ENCODE results near the gene PRSS57. TPM values are rescaled to one million over a fixed set of nuclear protein-coding genes. Genes with fewer than 3 reads are reported as not detected.
"Not testable (repeated sequence)": the region's sequence is repeated elsewhere in the genome, so short reads cannot be mapped to it uniquely, and the experiment has no call there.

The PRSS57 gene
- total RNA-seq: under 1 TPM in 1 of 4 donors, not detected in 3; 0.34 TPM

- intact Hi-C loops (cut with DNase I): no loop called here
- Histone ChIP-seq H3K36me3 (no peaks in the 10 kb centered on the region), H3K4me3 (no peak within 1 kb of the TSS), H3K9me3 (no peaks in the 10 kb centered on the region), H3K4me1 (no peaks in the 10 kb centered on the region), H3K27ac (replicated peaks in 1 of 4) (no peak within 1 kb of the TSS), H3K27me3 (peaks cover 0 to 33% (median 0%) of the 10 kb centered on the region in 4 donors)
- WGBS: 77% methylated on average over 26 of the region's 31 CpGs
- TF ChIP-seq POLR2AphosphoS5 (IDR thresholded peaks at IDR 0.05) (no peak), EP300 (IDR thresholded peaks at IDR 0.05) (no peak), POLR2A (IDR thresholded peaks at IDR 0.05; ENCODE audit: low read depth) (no peak)
- TF ChIP-seq, protein P1, sequence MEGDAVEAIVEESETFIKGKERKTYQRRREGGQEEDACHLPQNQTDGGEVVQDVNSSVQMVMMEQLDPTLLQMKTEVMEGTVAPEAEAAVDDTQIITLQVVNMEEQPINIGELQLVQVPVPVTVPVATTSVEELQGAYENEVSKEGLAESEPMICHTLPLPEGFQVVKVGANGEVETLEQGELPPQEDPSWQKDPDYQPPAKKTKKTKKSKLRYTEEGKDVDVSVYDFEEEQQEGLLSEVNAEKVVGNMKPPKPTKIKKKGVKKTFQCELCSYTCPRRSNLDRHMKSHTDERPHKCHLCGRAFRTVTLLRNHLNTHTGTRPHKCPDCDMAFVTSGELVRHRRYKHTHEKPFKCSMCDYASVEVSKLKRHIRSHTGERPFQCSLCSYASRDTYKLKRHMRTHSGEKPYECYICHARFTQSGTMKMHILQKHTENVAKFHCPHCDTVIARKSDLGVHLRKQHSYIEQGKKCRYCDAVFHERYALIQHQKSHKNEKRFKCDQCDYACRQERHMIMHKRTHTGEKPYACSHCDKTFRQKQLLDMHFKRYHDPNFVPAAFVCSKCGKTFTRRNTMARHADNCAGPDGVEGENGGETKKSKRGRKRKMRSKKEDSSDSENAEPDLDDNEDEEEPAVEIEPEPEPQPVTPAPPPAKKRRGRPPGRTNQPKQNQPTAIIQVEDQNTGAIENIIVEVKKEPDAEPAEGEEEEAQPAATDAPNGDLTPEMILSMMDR (IDR thresholded peaks at IDR 0.05): no peak
- no peak for DNase-seq (ENCODE audit: extremely low spot score)
Observed at GRCh38 chr19:695352-695949, at the start of gene PRSS57. TSS of gene PRSS57 (minus strand) at chr19:695452. CDS start at chr19:695430, 22 bp downstream.

DNA sequence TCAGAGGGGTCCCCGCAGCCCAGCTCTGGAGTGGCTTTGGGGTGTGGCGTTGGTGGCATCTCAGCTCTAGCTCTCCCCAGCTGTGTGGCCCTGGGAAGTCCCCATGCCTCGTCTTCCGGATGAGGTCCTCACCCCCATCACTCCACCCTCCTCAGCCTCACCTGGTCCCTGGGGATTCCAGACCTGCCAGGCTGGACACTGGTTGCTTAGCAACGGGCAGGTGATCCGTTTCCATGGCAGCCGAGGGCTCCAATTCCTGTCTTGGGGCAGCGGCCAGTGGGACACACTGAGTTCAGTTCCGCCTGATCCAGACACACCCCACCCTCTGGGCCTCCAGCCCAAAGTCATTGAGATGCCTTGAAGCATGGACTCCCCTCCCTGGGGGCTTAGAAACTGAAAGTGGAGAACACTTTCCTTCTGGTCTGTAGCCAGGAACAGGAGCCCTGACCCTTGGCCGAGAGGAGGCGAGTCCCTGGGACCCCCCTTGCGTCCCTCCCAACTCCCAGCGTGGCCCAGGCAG lies 48.0 kb upstream of the PRSS57 start:
- H3K4me1 ChIP-seq: no peaks in the 10 kb centered on the region
- no peak for TF ChIP-seq POLR2AphosphoS5 (IDR thresholded peaks at IDR 0.05)
- no peak for TF ChIP-seq POLR2A (IDR thresholded peaks at IDR 0.05; ENCODE audit: low read depth)
- TF ChIP-seq, protein P1 (IDR thresholded peaks at IDR 0.05): no peak
- no peak for TF ChIP-seq EP300 (IDR thresholded peaks at IDR 0.05)
- intact Hi-C loops (cut with DNase I): no loop called here
- peaks cover 0 to 23% (median 22%) of the 10 kb centered on the region in 4 donors for H3K9me3 ChIP-seq
- H3K27me3 ChIP-seq: peaks cover 0 to 11% (median 0%) of the 10 kb centered on the region in 4 donors
- H3K27ac ChIP-seq (replicated peaks in 1 of 4): no peak overlapping the region
- H3K4me3 ChIP-seq: no peak overlapping the region
- no peak for DNase-seq (ENCODE audit: extremely low spot score)
- WGBS: 63% methylated on average over 12 of the region's 13 CpGs
- H3K36me3 ChIP-seq: peaks cover 7 to 47% (median 40%) of the 10 kb centered on the region in 4 donors

GRCh38 chr19:742540-743075 lies 47.4 kb upstream of the PRSS57 start:
- Histone ChIP-seq H3K36me3 (peaks cover 7 to 42% (median 35%) of the 10 kb centered on the region in 4 donors), H3K9me3 (peaks cover 0 to 17% (median 15%) of the 10 kb centered on the region in 4 donors), H3K27me3 (peaks cover 0 to 6% (median 0%) of the 10 kb centered on the region in 4 donors), H3K4me1 (peaks cover 0 to 3% (median 0%) of the 10 kb centered on the region in 4 donors), H3K4me3 (no peak overlapping the region), H3K27ac (replicated peaks in 1 of 4) (no peak overlapping the region)
- no peak for DNase-seq (ENCODE audit: extremely low spot score)
- 96% methylated on average over 13 of the region's 24 CpGs for WGBS
- TF ChIP-seq POLR2AphosphoS5 (IDR thresholded peaks at IDR 0.05) (no peak), POLR2A (IDR thresholded peaks at IDR 0.05; ENCODE audit: low read depth) (no peak)
- intact Hi-C loops (cut with DNase I): no loop called here

DNA sequence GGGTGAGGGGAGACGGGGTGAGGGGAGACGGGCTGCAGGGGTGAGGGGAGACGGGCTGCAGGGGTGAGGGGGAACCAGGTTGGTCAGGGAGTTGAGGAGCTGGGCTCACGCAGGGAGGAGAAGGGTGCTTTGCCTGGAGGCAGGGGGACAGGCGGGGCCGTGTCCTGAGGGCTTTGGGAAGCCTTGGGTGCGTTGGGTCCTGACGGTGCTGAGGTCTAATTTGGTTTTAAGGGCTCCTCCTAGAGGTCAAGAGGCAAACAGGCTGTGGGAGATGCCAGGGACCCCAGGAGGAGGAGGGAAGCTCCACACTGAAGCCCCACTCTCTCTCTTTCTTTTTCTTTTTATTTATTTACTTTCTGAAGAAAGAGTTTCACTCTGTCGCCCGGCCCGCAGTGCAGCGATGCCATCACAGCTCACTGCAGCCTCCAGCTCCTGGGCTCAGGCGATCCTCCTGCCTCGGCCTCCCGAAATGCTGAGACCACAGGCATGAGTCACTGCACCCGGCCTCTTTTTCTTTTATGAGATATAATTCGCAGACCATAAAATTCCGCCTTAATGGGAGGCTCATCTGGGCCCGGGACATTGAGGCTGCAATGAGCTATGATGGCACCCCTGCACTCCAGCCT lies 46.4 kb upstream of the PRSS57 start:
- H3K4me1 ChIP-seq: peaks cover 0 to 5% (median 0%) of the 10 kb centered on the region in 4 donors

DNA sequence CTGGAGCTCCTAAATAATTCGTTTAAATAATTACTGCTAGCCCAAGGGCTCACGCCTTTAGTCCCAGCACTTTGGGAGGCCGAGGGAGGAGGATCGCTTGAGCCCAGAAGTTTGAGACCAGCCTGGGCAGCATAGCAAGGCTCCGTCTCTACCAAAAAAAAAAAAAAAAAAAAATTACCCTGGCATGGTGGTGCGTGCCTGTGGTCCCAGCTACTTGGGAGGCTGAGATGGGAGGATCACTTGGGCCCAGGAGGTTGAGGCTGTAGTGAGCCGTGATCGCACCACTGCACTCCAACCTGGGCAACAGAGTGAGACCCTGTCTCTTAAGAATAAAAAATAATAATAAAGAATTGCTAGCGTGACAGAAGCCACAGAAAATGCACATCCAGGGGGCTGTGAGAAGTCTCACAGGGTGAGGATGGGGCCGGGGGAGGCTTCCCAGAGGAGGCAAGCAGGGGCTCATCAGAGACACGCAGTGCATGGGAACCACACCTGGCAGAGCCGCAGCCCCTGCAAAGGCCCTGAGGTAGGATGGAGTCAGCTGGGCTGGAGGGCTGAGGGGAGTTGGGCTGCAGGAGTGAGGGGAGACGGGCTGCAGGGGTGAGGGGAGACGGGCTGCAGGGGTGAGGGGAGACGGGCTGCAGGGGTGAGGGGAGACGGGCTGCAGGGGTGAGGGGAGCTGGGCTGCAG lies 45.7 kb upstream of the PRSS57 start:
- Histone ChIP-seq H3K36me3 (peaks cover under 1 to 39% (median 30%) of the 10 kb centered on the region in 4 donors), H3K9me3 (peaks cover 0 to 12% (median 8%) of the 10 kb centered on the region in 4 donors)
- intact Hi-C loops (cut with DNase I); H3K27ac ChIP-seq (replicated peaks in 1 of 4); H3K4me1 ChIP-seq; H3K27me3 ChIP-seq; DNase-seq (ENCODE audit: extremely low spot score); H3K4me3 ChIP-seq: not testable (repeated sequence)
- 85% methylated on average over 12 of the region's 16 CpGs for WGBS

More for the DNA sequence above, 46.4 kb upstream of the PRSS57 start:
- intact Hi-C loops (cut with DNase I): no loop called here
- Histone ChIP-seq H3K27ac (replicated peaks in 1 of 4) (no peak overlapping the region), H3K27me3 (no peaks in the 10 kb centered on the region), H3K4me3 (no peak overlapping the region), H3K36me3 (peaks cover 7 to 39% (median 30%) of the 10 kb centered on the region in 4 donors), H3K9me3 (peaks cover 0 to 12% (median 8%) of the 10 kb centered on the region in 4 donors)
- TF ChIP-seq, protein P1 (IDR thresholded peaks at IDR 0.05): no peak
- TF ChIP-seq POLR2AphosphoS5 (IDR thresholded peaks at IDR 0.05) (no peak), POLR2A (IDR thresholded peaks at IDR 0.05; ENCODE audit: low read depth) (no peak), EP300 (IDR thresholded peaks at IDR 0.05) (no peak)
- DNase-seq (ENCODE audit: extremely low spot score): no peak
- WGBS: 80% methylated on average over 17 of the region's 19 CpGs
